HPDE6-E6E7 (cell line): ENCODE results near the gene MACIR.

Source experiments
- DNase-seq: peaks from one replicate; pipeline ENCODE4 v3.0.0; 2011; ENCODE audit warnings: missing footprints; ENCODE audit errors: extremely low spot score

The MACIR gene

DNA sequence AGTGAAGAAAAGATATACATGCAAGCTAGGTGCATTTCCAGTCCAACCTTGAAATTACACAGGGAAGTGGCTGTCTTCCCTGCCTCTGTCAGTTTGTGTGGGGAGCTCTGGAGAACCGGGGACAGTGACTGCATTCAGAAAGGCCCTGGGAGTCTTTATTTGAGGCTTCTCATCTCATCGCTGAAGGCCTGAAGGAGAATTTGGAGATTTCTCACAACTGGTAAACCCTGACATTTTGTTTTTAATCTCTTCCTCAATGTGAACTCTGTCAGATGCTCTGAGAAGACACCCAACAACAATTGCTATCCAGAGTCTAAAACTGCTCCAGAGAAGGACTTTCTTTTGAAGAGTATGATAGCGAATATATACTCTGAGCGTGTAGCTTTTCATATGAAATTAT lies 33.0 kb downstream of the MACIR start:
- DNase-seq: no peak

- no peak for DNase-seq
Observed at GRCh38 chr5:103293099-103293498, 34.5 kb downstream of the MACIR start.

DNA sequence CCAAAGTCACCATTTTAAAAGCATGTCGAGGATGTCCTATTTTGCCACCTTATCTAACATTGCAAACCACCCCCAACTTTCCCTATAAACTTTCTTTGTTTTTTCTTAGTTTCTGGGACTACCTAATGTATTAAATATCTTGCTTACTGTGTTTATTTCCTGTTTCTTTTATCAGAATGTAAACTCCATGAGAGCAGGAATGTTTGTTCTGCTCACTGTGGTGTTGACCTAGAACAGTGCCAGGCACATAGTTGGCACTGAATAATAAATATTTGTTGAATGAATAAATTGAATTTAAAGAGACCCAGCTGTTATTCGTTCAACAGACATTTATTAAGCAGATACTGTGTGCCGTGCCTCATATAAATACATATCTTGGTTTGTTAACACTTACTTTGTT lies 35.2 kb downstream of the MACIR start:
- DNase-seq: no peak

DNA sequence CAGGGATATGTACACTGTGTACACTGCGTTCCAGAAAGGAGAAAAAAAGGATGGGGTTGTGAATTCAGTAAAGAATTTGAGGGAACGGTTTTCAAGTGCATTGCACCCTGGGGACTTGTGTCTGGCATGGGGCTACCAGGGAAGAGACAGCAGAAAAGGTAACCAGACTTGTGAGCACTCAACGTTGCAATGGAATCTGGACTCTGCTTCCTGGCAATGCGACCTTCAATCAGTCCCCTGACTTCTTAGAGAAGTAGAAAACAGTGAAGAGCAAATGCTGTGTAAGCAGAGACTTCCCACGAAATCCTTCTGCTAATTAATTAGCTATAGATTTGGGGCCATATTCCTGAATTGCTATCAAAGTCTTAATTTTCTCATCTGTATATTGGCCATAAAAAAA lies 36.3 kb downstream of the MACIR start:
- no peak for DNase-seq

GRCh38 chr5:103295424-103295823 lies 36.9 kb downstream of the MACIR start:
- DNase-seq: no peak

GRCh38 chr5:103295871-103296270 lies 37.3 kb downstream of the MACIR start:
- DNase-seq: no peak

GRCh38 chr5:103298117-103298516 lies 39.6 kb downstream of the MACIR start:
- DNase-seq: no peak

GRCh38 chr5:103298607-103299188 lies 40.1 kb downstream of the MACIR start:
- no peak for DNase-seq

DNA sequence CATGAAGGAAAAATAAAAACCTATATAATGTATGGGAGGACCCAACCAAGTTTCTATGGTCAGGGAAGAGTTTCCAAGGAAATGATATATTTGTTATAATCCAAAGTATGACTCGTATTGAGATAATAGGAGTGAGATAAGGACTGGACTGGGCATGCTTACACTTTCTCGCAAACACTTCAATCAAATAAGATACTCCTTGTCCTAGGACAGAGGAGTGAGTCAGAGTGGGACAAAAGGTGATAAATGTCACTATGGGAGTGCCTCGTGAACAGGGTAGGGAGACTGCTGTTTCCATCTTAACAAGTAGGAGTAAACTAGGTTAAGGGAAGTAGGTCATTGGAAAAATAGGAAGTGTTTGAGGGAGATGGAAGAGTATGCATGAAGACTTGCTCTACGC lies 47.2 kb downstream of the MACIR start:
- DNase-seq: no peak

DNA sequence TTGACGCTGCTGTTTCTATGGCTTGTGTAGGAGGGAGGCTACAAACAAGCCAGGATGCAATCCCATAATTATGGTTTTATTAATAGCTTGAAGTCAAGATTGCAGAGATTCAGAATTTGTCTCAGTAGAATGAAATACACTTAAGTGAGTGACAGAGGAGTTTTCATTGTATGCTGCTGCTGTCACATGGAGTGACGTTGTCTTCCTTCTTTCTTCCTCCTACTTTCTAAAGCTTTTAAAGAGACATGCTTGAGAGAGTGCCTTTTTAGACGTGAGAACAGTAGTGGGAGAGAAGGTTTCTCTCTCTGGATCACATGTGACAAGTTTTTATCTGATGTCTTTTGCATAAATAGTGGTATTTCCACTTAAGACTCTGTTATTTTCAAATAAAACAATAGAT lies 48.9 kb downstream of the MACIR start:
- DNase-seq: no peak

GRCh38 chr5:103308774-103309173 lies 50.2 kb downstream of the MACIR start:
- DNase-seq: no peak

DNA sequence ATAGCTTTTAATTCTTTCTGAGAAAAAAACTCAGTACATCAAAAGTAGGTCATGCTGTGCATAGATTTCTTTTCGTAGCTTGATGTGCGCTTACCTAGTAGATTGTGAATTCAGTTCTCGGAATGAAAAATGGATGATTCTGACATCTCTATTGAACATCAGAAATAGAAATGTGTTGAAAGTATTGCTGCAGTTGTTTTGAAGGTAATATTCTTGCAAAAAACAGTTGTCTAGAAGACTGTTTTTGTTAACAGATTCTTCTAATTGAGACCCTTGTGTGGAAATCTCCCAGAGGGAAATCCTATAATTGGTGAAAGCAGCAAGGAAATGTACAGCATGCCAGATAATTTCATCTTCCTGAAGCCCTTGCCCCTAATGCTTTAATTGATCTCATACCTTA lies 54.5 kb downstream of the MACIR start:
- no peak for DNase-seq

- DNase-seq: no peak
Observed at GRCh38 chr5:103315455-103315854, 56.9 kb downstream of the MACIR start.

DNA sequence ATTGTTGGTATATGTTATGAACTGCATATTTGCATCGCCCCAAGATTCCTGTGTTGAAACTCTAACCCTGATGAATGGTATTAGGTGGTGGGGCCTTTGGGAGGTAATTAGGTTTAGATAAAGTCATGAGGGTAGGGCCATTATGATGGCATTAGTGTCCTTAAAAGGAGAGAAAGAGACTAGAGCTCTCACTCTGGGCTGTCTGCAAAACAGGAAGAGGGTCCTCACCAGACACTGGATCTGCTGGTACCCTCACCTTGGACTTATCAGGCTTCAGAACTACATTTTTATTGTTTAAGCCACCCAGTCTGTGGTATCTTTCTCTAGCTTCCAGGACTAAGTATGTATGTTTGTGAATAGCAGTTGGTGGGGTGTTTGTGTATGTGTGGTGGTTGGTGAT lies 68.9 kb downstream of the MACIR start:
- no peak for DNase-seq

- DNase-seq: no peak
Observed at GRCh38 chr5:103327893-103328292, 69.3 kb downstream of the MACIR start.
